ENCODE measurements around the gene MYO5A.
"Not testable (repeated sequence)": the region's sequence is repeated elsewhere in the genome, so short reads cannot be mapped to it uniquely, and the experiment has no call there.

Gene MYO5A

GRCh38 chr15:52445553-52445952 lies 83.1 kb downstream of the MYO5A start:
- H3K27me3 ChIP-seq (ENCODE audit: control insufficient read depth in 1 of 2, insufficient read depth in 1 of 2, low read length in 2 of 2): no peaks in the 10 kb centered on the region
- H3K4me2 ChIP-seq (ENCODE audit: low read length, poor library complexity, severe bottlenecking): no peak overlapping the region
- 95% methylated on average over 7 of the region's 7 CpGs for WGBS
- H2BK120ac ChIP-seq (ENCODE audit: low read depth, low read length): no peak overlapping the region
- H3K18ac ChIP-seq (ENCODE audit: low read depth in 1 of 2, low read length in 2 of 2): no peak overlapping the region
- H2BK12ac ChIP-seq (ENCODE audit: low read length in 2 of 2): no peak overlapping the region
- no peak overlapping the region for H4K91ac ChIP-seq (ENCODE audit: low read length)
- H3K9me3 ChIP-seq (ENCODE audit: control insufficient read depth, low read length): no peaks in the 10 kb centered on the region
- H3K27ac ChIP-seq (ENCODE audit: low read length, poor library complexity, severe bottlenecking): no peak overlapping the region
- H3K4me1 ChIP-seq (ENCODE audit: control insufficient read depth, insufficient read depth, low read depth, low read length): peaks cover 2% of the 10 kb centered on the region
- H3K9ac ChIP-seq (ENCODE audit: low read length): no peak overlapping the region
- no peak for DNase-seq
- H2BK15ac ChIP-seq (ENCODE audit: low read depth, poor library complexity, severe bottlenecking): no peak overlapping the region
- H3K4me3 ChIP-seq (ENCODE audit: insufficient read depth in 1 of 2, low read depth in 1 of 2, low read length in 2 of 2): no peak overlapping the region
- H3K36me3 ChIP-seq (ENCODE audit: control insufficient read depth in 1 of 2, insufficient read depth in 2 of 2, low read depth in 1 of 2, low read length in 2 of 2): no peaks in the 10 kb centered on the region
- no peak overlapping the region for H3K23ac ChIP-seq (ENCODE audit: low read length in 2 of 2)
- H2AFZ ChIP-seq (ENCODE audit: low read depth, low read length): no peak overlapping the region
- no peak overlapping the region for H3K4ac ChIP-seq (ENCODE audit: low read depth in 1 of 2, low read length in 2 of 2)
- no peak overlapping the region for H2BK5ac ChIP-seq (ENCODE audit: low read depth, low read length, poor library complexity, severe bottlenecking)
- no peak overlapping the region for H2AK5ac ChIP-seq (ENCODE audit: low read length, severe bottlenecking)
- H3K14ac ChIP-seq (ENCODE audit: low read length in 2 of 2): no peak overlapping the region
- peaks cover 35% of the 10 kb centered on the region for H3K79me1 ChIP-seq (replicated peaks; ENCODE audit: low read length, poor library complexity, severe bottlenecking)
- H4K8ac ChIP-seq (ENCODE audit: low read length): no peak overlapping the region

- H3K9me3 ChIP-seq (ENCODE audit: control insufficient read depth, low read length); DNase-seq; H3K4ac ChIP-seq (ENCODE audit: low read depth in 1 of 2, low read length in 2 of 2); H3K27me3 ChIP-seq (ENCODE audit: control insufficient read depth in 1 of 2, insufficient read depth in 1 of 2, low read length in 2 of 2); H3K18ac ChIP-seq (ENCODE audit: low read depth in 1 of 2, low read length in 2 of 2); H2BK5ac ChIP-seq (ENCODE audit: low read depth, low read length, poor library complexity, severe bottlenecking); H3K4me3 ChIP-seq (ENCODE audit: insufficient read depth in 1 of 2, low read depth in 1 of 2, low read length in 2 of 2); H3K4me1 ChIP-seq (ENCODE audit: control insufficient read depth, insufficient read depth, low read depth, low read length); H3K36me3 ChIP-seq (ENCODE audit: control insufficient read depth in 1 of 2, insufficient read depth in 2 of 2, low read depth in 1 of 2, low read length in 2 of 2); H3K9ac ChIP-seq (ENCODE audit: low read length); H3K27ac ChIP-seq (ENCODE audit: low read length, poor library complexity, severe bottlenecking); H2BK15ac ChIP-seq (ENCODE audit: low read depth, poor library complexity, severe bottlenecking); H2AFZ ChIP-seq (ENCODE audit: low read depth, low read length); H2BK12ac ChIP-seq (ENCODE audit: low read length in 2 of 2); H2BK120ac ChIP-seq (ENCODE audit: low read depth, low read length); H4K8ac ChIP-seq (ENCODE audit: low read length); H4K91ac ChIP-seq (ENCODE audit: low read length); H2AK5ac ChIP-seq (ENCODE audit: low read length, severe bottlenecking); H3K23ac ChIP-seq (ENCODE audit: low read length in 2 of 2); H3K4me2 ChIP-seq (ENCODE audit: low read length, poor library complexity, severe bottlenecking); H3K14ac ChIP-seq (ENCODE audit: low read length in 2 of 2): not testable (repeated sequence)
- WGBS: 95% methylated on average over 6 of the region's 6 CpGs
- peaks cover 36% of the 10 kb centered on the region for H3K79me1 ChIP-seq (replicated peaks; ENCODE audit: low read length, poor library complexity, severe bottlenecking)
Observed at GRCh38 chr15:52443205-52443604, 85.5 kb downstream of the MYO5A start.

- Histone ChIP-seq H3K23ac (ENCODE audit: low read length in 2 of 2) (no peak overlapping the region), H3K4me1 (ENCODE audit: control insufficient read depth, insufficient read depth, low read depth, low read length) (peaks cover 2% of the 10 kb centered on the region), H2BK120ac (ENCODE audit: low read depth, low read length) (no peak overlapping the region), H3K27ac (ENCODE audit: low read length, poor library complexity, severe bottlenecking) (no peak overlapping the region), H4K8ac (ENCODE audit: low read length) (no peak overlapping the region), H3K4me3 (ENCODE audit: insufficient read depth in 1 of 2, low read depth in 1 of 2, low read length in 2 of 2) (no peak overlapping the region), H3K18ac (ENCODE audit: low read depth in 1 of 2, low read length in 2 of 2) (no peak overlapping the region), H2AFZ (ENCODE audit: low read depth, low read length) (no peak overlapping the region), H2BK12ac (ENCODE audit: low read length in 2 of 2) (no peak overlapping the region), H4K91ac (ENCODE audit: low read length) (no peak overlapping the region), H3K9ac (ENCODE audit: low read length) (no peak overlapping the region), H2AK5ac (ENCODE audit: low read length, severe bottlenecking) (no peak overlapping the region), H2BK5ac (ENCODE audit: low read depth, low read length, poor library complexity, severe bottlenecking) (no peak overlapping the region), H3K79me1 (replicated peaks; ENCODE audit: low read length, poor library complexity, severe bottlenecking) (peaks cover 37% of the 10 kb centered on the region), H2BK15ac (ENCODE audit: low read depth, poor library complexity, severe bottlenecking) (no peak overlapping the region), H3K14ac (ENCODE audit: low read length in 2 of 2) (no peak overlapping the region), H3K4ac (ENCODE audit: low read depth in 1 of 2, low read length in 2 of 2) (no peak overlapping the region), H3K4me2 (ENCODE audit: low read length, poor library complexity, severe bottlenecking) (no peak overlapping the region), H3K27me3 (ENCODE audit: control insufficient read depth in 1 of 2, insufficient read depth in 1 of 2, low read length in 2 of 2) (no peaks in the 10 kb centered on the region), H3K9me3 (ENCODE audit: control insufficient read depth, low read length) (no peaks in the 10 kb centered on the region), H3K36me3 (ENCODE audit: control insufficient read depth in 1 of 2, insufficient read depth in 2 of 2, low read depth in 1 of 2, low read length in 2 of 2) (no peaks in the 10 kb centered on the region)
- WGBS: no CpG with 5 or more reads among the region's 2 CpGs
- no peak for DNase-seq
Observed at GRCh38 chr15:52441841-52442240, 86.8 kb downstream of the MYO5A start.

GRCh38 chr15:52440946-52441345 lies 87.7 kb downstream of the MYO5A start:
- peaks cover 31% of the 10 kb centered on the region for H3K79me1 ChIP-seq (replicated peaks; ENCODE audit: low read length, poor library complexity, severe bottlenecking)
- no peak overlapping the region for H2BK120ac ChIP-seq (ENCODE audit: low read depth, low read length)
- no peaks in the 10 kb centered on the region for H3K27me3 ChIP-seq (ENCODE audit: control insufficient read depth in 1 of 2, insufficient read depth in 1 of 2, low read length in 2 of 2)
- H3K14ac ChIP-seq (ENCODE audit: low read length in 2 of 2): no peak overlapping the region
- no peak overlapping the region for H3K4me3 ChIP-seq (ENCODE audit: insufficient read depth in 1 of 2, low read depth in 1 of 2, low read length in 2 of 2)
- DNase-seq: no peak
- H3K9me3 ChIP-seq (ENCODE audit: control insufficient read depth, low read length): no peaks in the 10 kb centered on the region
- H4K8ac ChIP-seq (ENCODE audit: low read length): no peak overlapping the region
- H3K4ac ChIP-seq (ENCODE audit: low read depth in 1 of 2, low read length in 2 of 2): no peak overlapping the region
- H2BK12ac ChIP-seq (ENCODE audit: low read length in 2 of 2): no peak overlapping the region
- no peak overlapping the region for H2AK5ac ChIP-seq (ENCODE audit: low read length, severe bottlenecking)
- H4K91ac ChIP-seq (ENCODE audit: low read length): no peak overlapping the region
- no peak overlapping the region for H3K23ac ChIP-seq (ENCODE audit: low read length in 2 of 2)
- H2BK15ac ChIP-seq (ENCODE audit: low read depth, poor library complexity, severe bottlenecking): no peak overlapping the region
- H2AFZ ChIP-seq (ENCODE audit: low read depth, low read length): no peak overlapping the region
- no peak overlapping the region for H3K4me2 ChIP-seq (ENCODE audit: low read length, poor library complexity, severe bottlenecking)
- no CpG with 5 or more reads among the region's 2 CpGs for WGBS
- H3K36me3 ChIP-seq (ENCODE audit: control insufficient read depth in 1 of 2, insufficient read depth in 2 of 2, low read depth in 1 of 2, low read length in 2 of 2): no peaks in the 10 kb centered on the region
- H2BK5ac ChIP-seq (ENCODE audit: low read depth, low read length, poor library complexity, severe bottlenecking): no peak overlapping the region
- peaks cover 2% of the 10 kb centered on the region for H3K4me1 ChIP-seq (ENCODE audit: control insufficient read depth, insufficient read depth, low read depth, low read length)
- no peak overlapping the region for H3K9ac ChIP-seq (ENCODE audit: low read length)
- no peak overlapping the region for H3K18ac ChIP-seq (ENCODE audit: low read depth in 1 of 2, low read length in 2 of 2)
- no peak overlapping the region for H3K27ac ChIP-seq (ENCODE audit: low read length, poor library complexity, severe bottlenecking)

Measured in mesenchymal stem cell (in vitro differentiated cells and primary cell).